Ovary (tissue), 9 donors: Measurements from ENCODE around the gene ADAM33. TPM values are rescaled to one million over a fixed set of nuclear protein-coding genes. Genes with fewer than 3 reads are reported as not detected.

Source experiments
- DNase-seq, 5 donors: peaks; one replicate each; pipeline ENCODE4 v3.0.0-alpha.2; 2019 to 2020
- H3K27ac ChIP-seq, 2 donors: fragments of 200-600 bp; one replicate each; pipeline versions ENCODE4 v1.5.1 to v1.8.0; 2019 to 2022
- H3K27me3 ChIP-seq: fragments of 200-600 bp; one replicate; pipeline ENCODE4 v1.8.0; 2022
- H3K36me3 ChIP-seq: fragments of 200-600 bp; sonication (generic); one replicate; pipeline ENCODE4 v1.5.1; 2019
- H3K4me1 ChIP-seq: one replicate; pipeline ENCODE4 v1.8.1; 2013; ENCODE audit warnings: mild to moderate bottlenecking, moderate library complexity; ENCODE audit not compliant: insufficient read depth
- H3K4me3 ChIP-seq: fragments of 200-600 bp; sonication (generic); one replicate; pipeline ENCODE4 v1.5.1; 2017
- H3K9me3 ChIP-seq, 2 donors: fragments of 200-600 bp in 1 of 2; sonication (generic) in 1 of 2; one replicate each; pipeline versions ENCODE4 v1.5.1 to v1.8.1; 2013 to 2019; ENCODE audit warnings: mild to moderate bottlenecking in 1 of 2, moderate library complexity in 1 of 2
- EP300 ChIP-seq: sonication (generic); formaldehyde crosslinking; IDR thresholded peaks from one replicate; pipeline ENCODE4 v1.6.1; 2017; ENCODE audit warnings: antibody characterized with exemption
- POLR2A ChIP-seq: fragments of 450-650 bp; IDR thresholded peaks from one replicate; pipeline ENCODE4 v1.6.1; 2017; ENCODE audit warnings: antibody characterized with exemption, mild to moderate bottlenecking, moderate library complexity
- WGBS, 3 donors: extraction: QIAGEN DNeasy Blood & Tissue Kit in 1 of 3; methylation state at CpG; one replicate each; pipeline versions ENCODE4 v1.1.5 to v1.1.7; 2013 to 2017; 5-methylcytosine and 5-hydroxymethylcytosine counted together
- intact Hi-C, 4 donors: fragments of 100-400 bp; cut with DNase I; formaldehyde crosslinking; loops; one replicate each; pipeline versions ENCODE4 v1.11.0 to v1.15.1; 2022 to 2023
- polyA plus RNA-seq, 2 donors: library from polyadenylated mRNA; stranded (reverse); fragments of 200-250 nt in 1 of 2; fragments of 350-450 nt in 1 of 2; fragmentation: Illumina TruSeq in 1 of 2; extraction: RNeasy Lipid Tissue Mini Kit (QIAGEN cat#74804) in 1 of 2; gene quantifications; one replicate each; pipeline ENCODE4 v1.2.3, GENCODE V29; 2013 to 2014
- total RNA-seq, 7 donors: library from RNA; depleted of rRNA in 2 of 7; stranded (reverse); fragments of >200 nt in 2 of 7; fragmentation: NEBNext Ultra II Directional in 3 of 7; extraction: Animal tissue kit (Norgen Biotek cat#: 25700) in 3 of 7; gene quantifications; one replicate each; pipeline versions ENCODE4 v1.1.0 to v1.2.4, GENCODE V29; 2016 to 2023
- TF ChIP-seq, protein P1 (sequence below), 3 donors: fragments of 450-650 bp in 2 of 3; fragments of 200-600 bp in 1 of 3; IDR thresholded peaks; one replicate each; pipeline versions ENCODE4 v1.5.1 to v1.8.0; 2016 to 2022; ENCODE audit warnings: antibody characterized with exemption in 3 of 3, mild to moderate bottlenecking in 1 of 3
- donor health status: DM: no; HTN: no; CAD: no; lungs with moderate emphysema.
- donor health status: DM: no; HTN: no; CAD: no.
- donor health status: Bipolar disorder and iron deficiency.
- donor health status: DM: yes; HTN: yes; CAD: no.
- donor health status: DM: no; HTN: no; CAD: no.
- donor health status: DM: yes; HTN: yes; CAD: no.

Gene ADAM33
- total and polyA plus RNA-seq, 9 donors: 12.4 to 68.1 (median 26.1) TPM

DNA sequence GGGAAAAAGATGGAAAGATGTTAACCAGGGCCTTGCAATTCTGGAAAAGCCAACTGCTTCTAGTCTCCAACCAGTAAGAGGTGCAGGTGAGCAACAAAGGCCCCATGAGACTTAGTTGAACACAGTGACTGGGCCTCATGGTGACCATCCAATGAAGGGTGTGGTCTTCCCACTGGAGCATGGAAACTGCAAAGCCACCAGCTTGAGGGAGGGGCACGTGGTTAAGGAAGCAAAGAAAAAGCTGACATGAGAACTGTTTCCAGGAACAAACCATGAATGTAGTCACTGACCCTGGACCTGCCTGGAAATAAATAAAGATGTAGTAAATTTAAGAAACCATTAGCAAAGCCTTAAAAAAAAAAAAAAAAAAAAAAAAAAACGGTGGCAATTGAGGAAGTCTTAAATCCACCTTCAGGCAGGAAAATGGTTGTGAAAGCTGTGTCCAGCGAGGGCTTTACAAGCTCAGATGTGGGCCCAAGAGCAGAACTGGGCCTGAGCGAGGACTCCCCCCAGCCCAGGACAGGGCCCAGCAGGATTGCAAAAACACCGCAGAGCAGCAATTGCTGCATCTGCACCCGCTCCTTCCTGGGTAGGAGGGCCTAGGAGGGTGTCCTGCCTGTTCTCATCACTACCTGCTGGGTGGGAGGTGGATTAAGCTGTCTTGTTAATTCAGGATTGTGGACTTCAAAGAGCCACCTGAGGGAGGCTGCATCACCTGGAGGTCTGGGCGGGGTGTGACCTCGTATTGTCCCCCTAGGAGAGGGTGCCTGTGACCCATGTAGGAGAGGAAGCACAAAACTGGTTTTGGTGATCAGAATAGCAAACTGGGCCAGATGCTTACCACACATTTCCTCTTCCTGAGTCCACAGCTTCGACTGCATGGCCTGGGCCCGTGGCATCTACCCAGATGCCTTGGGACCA, 28.9 kb downstream of the ADAM33 start:
- Histone ChIP-seq H3K4me3 (no peak overlapping the region), H3K27ac (no peak overlapping the region), H3K36me3 (no peaks in the 10 kb centered on the region), H3K27me3 (no peaks in the 10 kb centered on the region), H3K9me3 (no peaks in the 10 kb centered on the region), H3K4me1 (no peaks in the 10 kb centered on the region)
- intact Hi-C loops: no loop called here
- TF ChIP-seq, protein P1, sequence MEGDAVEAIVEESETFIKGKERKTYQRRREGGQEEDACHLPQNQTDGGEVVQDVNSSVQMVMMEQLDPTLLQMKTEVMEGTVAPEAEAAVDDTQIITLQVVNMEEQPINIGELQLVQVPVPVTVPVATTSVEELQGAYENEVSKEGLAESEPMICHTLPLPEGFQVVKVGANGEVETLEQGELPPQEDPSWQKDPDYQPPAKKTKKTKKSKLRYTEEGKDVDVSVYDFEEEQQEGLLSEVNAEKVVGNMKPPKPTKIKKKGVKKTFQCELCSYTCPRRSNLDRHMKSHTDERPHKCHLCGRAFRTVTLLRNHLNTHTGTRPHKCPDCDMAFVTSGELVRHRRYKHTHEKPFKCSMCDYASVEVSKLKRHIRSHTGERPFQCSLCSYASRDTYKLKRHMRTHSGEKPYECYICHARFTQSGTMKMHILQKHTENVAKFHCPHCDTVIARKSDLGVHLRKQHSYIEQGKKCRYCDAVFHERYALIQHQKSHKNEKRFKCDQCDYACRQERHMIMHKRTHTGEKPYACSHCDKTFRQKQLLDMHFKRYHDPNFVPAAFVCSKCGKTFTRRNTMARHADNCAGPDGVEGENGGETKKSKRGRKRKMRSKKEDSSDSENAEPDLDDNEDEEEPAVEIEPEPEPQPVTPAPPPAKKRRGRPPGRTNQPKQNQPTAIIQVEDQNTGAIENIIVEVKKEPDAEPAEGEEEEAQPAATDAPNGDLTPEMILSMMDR (IDR thresholded peaks at IDR 0.05): no peak
- TF ChIP-seq POLR2A: no peak
- TF ChIP-seq EP300: no peak
- DNase-seq: no peak
- WGBS, 3 donors: 81 to 86% (median 83%) methylated on average over 10 of the region's 10 CpGs

DNA sequence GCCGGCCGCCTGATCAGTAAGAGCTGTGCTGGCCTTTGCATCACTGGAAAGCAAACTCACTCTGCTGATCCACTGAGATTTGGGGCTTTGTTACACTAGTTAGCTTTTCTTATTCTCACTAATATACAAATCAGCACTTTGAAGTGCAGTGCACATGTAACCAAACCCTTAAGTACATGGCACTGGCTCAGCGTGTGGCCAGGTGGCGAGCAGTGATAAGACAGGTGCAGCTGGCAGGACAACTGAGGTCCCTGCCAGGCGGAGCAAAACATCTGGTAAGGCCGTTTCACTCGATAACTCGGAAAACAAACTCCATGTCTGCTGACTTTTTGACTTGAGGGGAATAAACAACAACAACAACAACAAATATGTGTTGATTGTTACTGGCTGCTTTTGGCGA, 29.6 kb downstream of the ADAM33 start:
- no peak for DNase-seq
- TF ChIP-seq POLR2A: no peak
- TF ChIP-seq EP300: no peak
- TF ChIP-seq, protein P1 (IDR thresholded peaks at IDR 0.05): no peak
- Histone ChIP-seq H3K4me3 (no peak overlapping the region), H3K27ac (no peak overlapping the region), H3K4me1 (no peaks in the 10 kb centered on the region), H3K9me3 (no peaks in the 10 kb centered on the region), H3K36me3 (no peaks in the 10 kb centered on the region), H3K27me3 (no peaks in the 10 kb centered on the region)
- intact Hi-C loops: no loop called here
- 83 to 93% (median 90%) methylated on average over 9 of the region's 9 CpGs for WGBS, 3 donors

DNA sequence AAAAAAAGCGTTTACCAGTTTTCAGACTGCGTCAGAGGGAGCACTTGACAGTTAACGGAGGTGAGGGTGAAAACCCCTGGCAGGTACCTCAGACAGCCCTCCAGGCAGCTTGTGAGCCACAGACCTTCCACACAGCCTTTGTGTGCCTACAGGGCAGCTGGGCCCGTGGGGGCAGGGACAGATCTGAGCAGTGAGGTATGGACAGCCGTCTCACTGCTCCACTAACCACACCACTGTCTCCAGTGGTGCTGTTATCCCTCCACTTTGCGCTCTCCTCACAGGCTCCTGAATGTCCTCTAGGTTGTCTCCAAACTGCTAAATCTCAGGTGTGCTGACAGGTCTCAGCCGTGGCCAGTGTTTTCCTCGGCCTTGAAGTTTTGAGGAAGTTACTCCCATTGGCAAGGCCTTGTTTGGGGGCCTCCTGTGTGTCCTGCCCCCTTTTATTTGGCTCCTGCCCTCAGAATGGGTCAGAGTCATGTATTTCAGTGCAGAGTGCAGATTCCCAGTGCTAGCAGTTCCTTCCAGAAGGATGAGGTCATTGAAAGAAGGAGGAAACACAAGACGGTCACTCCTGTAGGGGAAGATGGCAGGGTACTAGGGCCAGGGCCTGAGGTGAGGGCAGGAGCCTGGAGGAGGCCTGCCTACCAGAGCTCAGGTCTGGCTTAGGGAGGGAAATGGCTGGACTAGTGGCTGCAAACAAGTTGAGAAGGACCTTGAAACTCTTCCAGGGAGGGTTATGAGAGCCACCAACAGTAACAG, 30.4 kb downstream of the ADAM33 start:
- Histone ChIP-seq H3K9me3 (no peaks in the 10 kb centered on the region), H3K4me1 (no peaks in the 10 kb centered on the region), H3K36me3 (no peaks in the 10 kb centered on the region), H3K4me3 (no peak overlapping the region), H3K27me3 (no peaks in the 10 kb centered on the region), H3K27ac (no peak overlapping the region)
- 72 to 77% (median 73%) methylated on average over 9 of the region's 9 CpGs for WGBS, 3 donors
- no peak for DNase-seq
- intact Hi-C loops: no loop called here
- no peak for TF ChIP-seq EP300

DNA sequence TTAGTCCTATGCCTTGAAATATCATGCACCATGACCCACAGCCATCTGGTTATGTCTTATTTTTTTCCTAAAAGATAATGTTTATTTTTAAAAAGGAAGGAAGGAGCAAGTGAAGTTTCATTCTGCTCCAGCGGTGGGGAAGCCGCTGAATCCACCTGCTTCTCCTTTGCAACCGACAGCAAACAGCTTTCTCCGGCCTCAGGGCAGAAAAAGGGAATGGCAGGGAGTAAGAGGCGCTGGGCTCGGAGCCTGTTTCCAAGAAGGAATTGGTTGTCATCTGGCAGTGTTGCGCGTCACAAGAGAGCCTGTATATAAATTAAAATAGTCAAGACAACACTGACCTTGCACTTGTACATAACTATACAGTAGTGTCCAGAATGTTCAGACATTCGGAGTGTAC, 32.9 kb downstream of the ADAM33 start:
- Histone ChIP-seq H3K36me3 (no peaks in the 10 kb centered on the region), H3K9me3 (no peaks in the 10 kb centered on the region), H3K27ac (no peak overlapping the region), H3K4me3 (no peak overlapping the region), H3K4me1 (no peaks in the 10 kb centered on the region), H3K27me3 (no peaks in the 10 kb centered on the region)
- intact Hi-C loops: no loop called here
- TF ChIP-seq POLR2A (no peak), EP300 (no peak)
- TF ChIP-seq, protein P1 (IDR thresholded peaks at IDR 0.05): no peak
- DNase-seq: no peak
- 71 to 77% (median 76%) methylated on average over 9 of the region's 9 CpGs for WGBS, 3 donors
